OCI-LY1 (cell line): ENCODE measurements around the gene GTF2H4.
"Not testable (repeated sequence)": the region's sequence is repeated elsewhere in the genome, so short reads cannot be mapped to it uniquely, and the experiment has no call there.

Source experiments
- H2AFZ ChIP-seq: fragments of 200-600 bp; sonication (generic), shearing (Covaris generic); 2 replicates; pipeline ENCODE4 v1.6.0; 2014; ENCODE audit warnings: antibody characterized with exemption, mild to moderate bottlenecking, low read length
- H3F3A ChIP-seq: fragments of 200-600 bp; sonication (generic), shearing (Covaris generic); 2 replicates; pipeline ENCODE4 v1.6.0; 2014; ENCODE audit warnings: mild to moderate bottlenecking, antibody characterized with exemption, low read length, moderate library complexity; ENCODE audit not compliant: insufficient read depth
- H3K27ac ChIP-seq: fragments of 200-600 bp; sonication (generic); 2 replicates; pipeline ENCODE4 v1.5.1; 2014; ENCODE audit warnings: low read length, mixed run types, mild to moderate bottlenecking, low read depth; ENCODE audit not compliant: poor library complexity, severe bottlenecking
- H3K27me3 ChIP-seq: fragments of 200-600 bp; sonication (generic); 2 replicates; pipeline ENCODE4 v1.6.0; 2014; ENCODE audit warnings: antibody characterized with exemption, mild to moderate bottlenecking, low read length, moderate library complexity; ENCODE audit not compliant: insufficient read depth
- H3K36me3 ChIP-seq: fragments of 200-600 bp; sonication (generic); 2 replicates; pipeline ENCODE4 v1.6.1; 2014; ENCODE audit warnings: mild to moderate bottlenecking, antibody characterized with exemption, low read length, moderate library complexity, mixed read lengths; ENCODE audit not compliant: insufficient read depth
- H3K4me1 ChIP-seq: fragments of 200-600 bp; sonication (generic); 2 replicates; pipeline ENCODE4 v1.5.1; 2014; ENCODE audit warnings: mild to moderate bottlenecking, low read length, moderate library complexity; ENCODE audit not compliant: insufficient read depth, severe bottlenecking
- H3K4me2 ChIP-seq: fragments of 200-600 bp; sonication (generic), shearing (Covaris generic); 2 replicates; pipeline ENCODE4 v1.6.1; 2014; ENCODE audit warnings: low read length
- H3K4me3 ChIP-seq: fragments of 200-600 bp; sonication (generic); 2 replicates; pipeline ENCODE4 v1.5.1; 2014; ENCODE audit warnings: low read length, low read depth, mild to moderate bottlenecking, mixed read lengths; ENCODE audit not compliant: poor library complexity, severe bottlenecking
- H3K79me2 ChIP-seq: fragments of 200-600 bp; shearing (Covaris generic); 2 replicates; pipeline ENCODE4 v1.6.1; 2016; ENCODE audit warnings: mixed run types, low read length, mixed read lengths; ENCODE audit not compliant: insufficient read depth
- H3K9ac ChIP-seq: fragments of 200-600 bp; sonication (generic), shearing (Covaris generic); 2 replicates; pipeline ENCODE4 v1.6.1; 2014; ENCODE audit warnings: mild to moderate bottlenecking, low read length, mixed read lengths
- H3K9me2 ChIP-seq: fragments of 200-600 bp; sonication (generic), shearing (Covaris generic); 2 replicates; pipeline ENCODE4 v1.6.1; 2014; ENCODE audit warnings: low read depth, mild to moderate bottlenecking, low read length, mixed read lengths
- H3K9me3 ChIP-seq: fragments of 200-600 bp; shearing (Covaris generic); 2 replicates; pipeline ENCODE4 v1.6.1; 2014; ENCODE audit warnings: low read length, mixed read lengths
- H4K20me1 ChIP-seq: fragments of 200-600 bp; sonication (generic), shearing (Covaris generic); 2 replicates; pipeline ENCODE4 v1.6.0; 2016; ENCODE audit warnings: mild to moderate bottlenecking, low read length; ENCODE audit not compliant: insufficient read depth
- CTCF ChIP-seq: fragments of 200-600 bp; sonication (generic), shearing (Covaris generic); IDR thresholded peaks from 2 replicates; pipeline ENCODE4 v1.5.1; 2017; ENCODE audit warnings: mild to moderate bottlenecking, antibody characterized with exemption, low read length, moderate library complexity, mixed read lengths
- EZH2 ChIP-seq: fragments of 200-600 bp; sonication (generic), shearing (Covaris generic); IDR thresholded peaks from 2 replicates; pipeline ENCODE4 v1.8.0; 2017; ENCODE audit warnings: borderline replicate concordance, mixed run types, mild to moderate bottlenecking, antibody characterized with exemption, low read length, moderate library complexity, mixed read lengths

Gene GTF2H4

DNA sequence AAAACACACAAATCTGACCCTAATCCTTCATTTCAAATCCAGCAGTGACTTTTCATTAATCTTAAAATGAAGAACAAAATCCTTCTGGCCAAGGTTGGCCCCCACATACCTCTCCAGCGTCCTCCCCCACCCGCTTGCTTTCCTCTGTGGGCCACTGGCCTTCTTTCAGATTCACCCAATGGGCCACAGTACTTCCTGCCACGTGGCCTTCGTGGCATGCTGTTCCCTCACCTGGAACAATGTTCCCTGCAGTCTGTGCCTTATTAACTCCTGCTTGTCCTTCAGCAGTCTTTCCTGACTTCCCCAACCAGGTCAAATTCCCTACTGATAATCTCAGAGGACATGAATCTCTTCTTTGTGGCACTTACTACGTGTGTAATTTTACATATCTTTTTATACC, 5.3 kb upstream of the GTF2H4 start:
- Histone ChIP-seq H2AFZ (no peak overlapping the region; the same call in 1 of the 2 replicates), H3K27ac (no peak overlapping the region), H3K27me3 (0 out of 2 replicates have a peak, but pooled peaks cover 3% of the 10 kb centered on the region), H3K36me3 (no peaks in the 10 kb centered on the region), H3F3A (no peaks in the 10 kb centered on the region; the same call in 1 of the 2 replicates), H3K4me3 (no peak overlapping the region), H3K9me3 (no peaks in the 10 kb centered on the region), H3K79me2 (no peaks in the 10 kb centered on the region), H3K9me2 (no peaks in the 10 kb centered on the region), H3K4me2 (no peak overlapping the region), H3K9ac (no peak overlapping the region), H4K20me1 (no peaks in the 10 kb centered on the region), H3K4me1 (peaks cover 6% of the 10 kb centered on the region)
- TF ChIP-seq CTCF, result no peak
- no peak for TF ChIP-seq EZH2

DNA sequence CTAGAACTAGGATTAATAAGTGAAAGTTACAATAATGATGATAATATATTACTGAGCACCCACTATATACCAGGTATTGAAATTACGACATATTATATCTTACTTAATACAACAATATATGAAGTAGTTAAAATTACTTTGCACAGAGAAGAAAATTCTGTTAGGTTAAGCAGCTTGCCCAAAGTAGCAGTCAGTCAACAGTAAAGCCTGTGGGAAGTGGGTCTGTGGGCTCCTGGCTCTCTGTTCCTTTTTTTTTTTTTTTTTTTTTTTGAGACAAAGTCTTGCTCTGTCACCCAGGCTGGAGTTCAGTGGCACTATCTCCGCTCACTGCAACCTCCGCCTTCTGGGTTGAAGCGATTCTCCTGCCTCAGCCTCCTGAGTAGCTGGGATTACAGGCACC, 4.8 kb upstream of the GTF2H4 start:
- H3K4me1 ChIP-seq, result peaks cover 6% of the 10 kb centered on the region
- H4K20me1 ChIP-seq, result no peaks in the 10 kb centered on the region
- no peaks in the 10 kb centered on the region for H3K9me2 ChIP-seq
- no peak overlapping the region for H2AFZ ChIP-seq
- no peak overlapping the region for H3K4me2 ChIP-seq
- H3K27ac ChIP-seq, result no peak overlapping the region
- H3K27me3 ChIP-seq, result 0 out of 2 replicates have a peak, but pooled peaks cover 3% of the 10 kb centered on the region
- no peaks in the 10 kb centered on the region for H3K9me3 ChIP-seq
- no peaks in the 10 kb centered on the region for H3K36me3 ChIP-seq
- TF ChIP-seq EZH2, result no peak
- TF ChIP-seq CTCF, result no peak
- no peak overlapping the region for H3K4me3 ChIP-seq
- H3F3A ChIP-seq, result no peaks in the 10 kb centered on the region; the same call in 1 of the 2 replicates
- no peaks in the 10 kb centered on the region for H3K79me2 ChIP-seq
- H3K9ac ChIP-seq, result no peak overlapping the region

- not testable (repeated sequence) for H3K9me3 ChIP-seq, H3K79me2 ChIP-seq, H3K9me2 ChIP-seq, H3K27ac ChIP-seq, H3K36me3 ChIP-seq, H4K20me1 ChIP-seq, H3K27me3 ChIP-seq, H2AFZ ChIP-seq, H3F3A ChIP-seq
- peak overlapping the region; percentile 23; the same call in 1 of the 2 replicates for H3K9ac ChIP-seq
- peak overlapping the region; percentile 73 for H3K4me3 ChIP-seq
- H3K4me1 ChIP-seq, result peaks cover 16% of the 10 kb centered on the region
- peak overlapping the region; percentile 78 for H3K4me2 ChIP-seq
Measured at GRCh38 chr6:30907290-30907757, 683 bp upstream of the GTF2H4 start.

- Histone ChIP-seq H3K4me1 (peaks cover 15% of the 10 kb centered on the region), H4K20me1 (no peaks in the 10 kb centered on the region), H3K9me3 (no peaks in the 10 kb centered on the region), H3K9ac (peak overlapping the region; percentile 82), H3K4me2 (peak overlapping the region; percentile 78), H3F3A (no peaks in the 10 kb centered on the region), H3K79me2 (no peaks in the 10 kb centered on the region), H2AFZ (no peak overlapping the region), H3K27me3 (no peaks in the 10 kb centered on the region), H3K27ac (no peak overlapping the region), H3K9me2 (no peaks in the 10 kb centered on the region), H3K4me3 (peak overlapping the region; percentile 73), H3K36me3 (peaks cover 5% of the 10 kb centered on the region; the same call in 1 of the 2 replicates)
- TF ChIP-seq CTCF (no peak), EZH2 (no peak)
Measured at GRCh38 chr6:30908700-30909099, 693 bp downstream of the GTF2H4 start.

DNA sequence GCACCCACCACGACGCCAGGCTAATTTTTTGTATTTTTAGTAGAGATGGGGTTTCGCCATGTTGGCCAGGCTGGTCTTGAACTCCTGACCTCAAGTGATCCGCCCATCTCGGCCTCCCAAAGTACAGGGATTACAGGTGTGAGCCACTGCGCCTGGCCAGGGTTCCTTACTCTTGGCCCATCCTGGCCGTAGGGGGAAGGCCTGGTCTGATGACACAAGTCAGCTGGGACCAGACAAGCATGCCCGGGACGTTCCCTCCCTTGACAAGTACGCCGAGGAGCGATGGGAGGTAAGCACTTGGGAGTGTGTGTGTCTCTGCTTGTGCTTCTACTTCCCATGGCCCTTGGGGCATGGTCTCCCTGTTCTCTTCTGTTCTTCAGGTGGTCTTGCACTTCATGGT, 2.5 kb downstream of the GTF2H4 start:
- H3K27ac ChIP-seq, H2AFZ ChIP-seq, H4K20me1 ChIP-seq, H3K4me3 ChIP-seq, H3K9me3 ChIP-seq, H3K36me3 ChIP-seq, H3K79me2 ChIP-seq, H3F3A ChIP-seq, H3K27me3 ChIP-seq, H3K9ac ChIP-seq, H3K4me2 ChIP-seq, H3K9me2 ChIP-seq: not testable (repeated sequence)
- H3K4me1 ChIP-seq, result peaks cover 26% of the 10 kb centered on the region
